Transverse colon (tissue), 4 donors: ENCODE results near the gene LRRC63. TPM values are rescaled to one million over a fixed set of nuclear protein-coding genes. Genes with fewer than 3 reads are reported as not detected.

Experiments
- DNase-seq: peaks from one replicate; pipeline ENCODE4 v3.0.0-alpha.2; 2019
- H3K27ac ChIP-seq, 4 donors: fragments of 200-600 bp; sonication (generic); 2 replicates each; pipeline ENCODE4 v1.5.1; 2016 to 2018; ENCODE audit warnings: inconsistent platforms in 4 of 4
- H3K27me3 ChIP-seq: fragments of 200-600 bp; sonication (generic); 2 replicates; pipeline ENCODE4 v1.5.1; 2017; ENCODE audit warnings: inconsistent platforms
- H3K36me3 ChIP-seq, 4 donors: fragments of 200-600 bp; sonication (generic); 2 replicates each; pipeline ENCODE4 v1.5.1; 2017 to 2019; ENCODE audit warnings: inconsistent platforms in 4 of 4
- H3K4me1 ChIP-seq, 4 donors: fragments of 200-600 bp; sonication (generic); 2 replicates each; pipeline ENCODE4 v1.5.1; 2017 to 2020; ENCODE audit warnings: inconsistent platforms in 4 of 4
- H3K4me3 ChIP-seq, 4 donors: fragments of 200-600 bp; sonication (generic); 1 replicate in 1 of 4; 2 replicates in 3 of 4; pipeline versions ENCODE4 v1.5.1 to v1.6.1; 2017 to 2019; ENCODE audit warnings: inconsistent platforms in 4 of 4
- H3K9me3 ChIP-seq, 2 donors: fragments of 200-600 bp; sonication (generic); 2 replicates each; pipeline ENCODE4 v1.5.1; 2017 to 2019; ENCODE audit warnings: inconsistent platforms in 2 of 2
- EP300 ChIP-seq: sonication (generic); formaldehyde crosslinking; IDR thresholded peaks from one replicate; pipeline ENCODE4 v1.6.1; 2017; ENCODE audit warnings: antibody characterized with exemption, low read depth
- POLR2A ChIP-seq: fragments of 450-650 bp; IDR thresholded peaks from one replicate; pipeline ENCODE4 v1.6.1; 2016; ENCODE audit warnings: antibody characterized with exemption, mild to moderate bottlenecking, moderate library complexity
- POLR2AphosphoS5 ChIP-seq, 3 donors: sonication (generic); formaldehyde crosslinking; IDR thresholded peaks; one replicate each; pipeline ENCODE4 v1.6.1; 2016; ENCODE audit warnings: antibody characterized with exemption in 3 of 3
- WGBS, 2 donors: methylation state at CpG; one replicate each; pipeline ENCODE4 v1.1.5; 2018; ENCODE audit warnings: low coverage in 1 of 2; 5-methylcytosine and 5-hydroxymethylcytosine counted together
- in situ Hi-C, 4 donors: fragments of 200-750 bp; cut with MboI; loops; one replicate each; pipeline versions ENCODE4 v1.15.0 to v1.15.1; 2017; ENCODE audit warnings: low sequenced_read_pairs in 3 of 4, low pct_ligation_motif_present in 1 of 4, low pct_unique_long_range_greater_than_20kb in 1 of 4
- intact Hi-C: fragments of 100-400 bp; cut with DNase I; formaldehyde crosslinking; loops from one replicate; pipeline ENCODE4 v1.15.1; 2023; ENCODE audit warnings: low total_unique reads
- total RNA-seq, 4 donors: library from RNA; depleted of rRNA; stranded (reverse); fragments of >200 nt; gene quantifications; one replicate each; pipeline ENCODE4 v1.1.0, GENCODE V29; 2016
- TF ChIP-seq, protein P1 (sequence below), 5 experiments: fragments of 200-600 bp in 3 of 5; fragments of 450-650 bp in 2 of 5; sonication (generic) in 3 of 5; IDR thresholded peaks; 1 replicate in 2 of 5; 2 replicates in 3 of 5; pipeline ENCODE4 v1.5.1; 2016 to 2017; ENCODE audit warnings: antibody characterized with exemption in 5 of 5, inconsistent platforms in 3 of 5, mild to moderate bottlenecking in 2 of 5, moderate library complexity in 1 of 5

The LRRC63 gene
- total RNA-seq, 4 donors from 2014 or later = 0.32 TPM; not detected in 3

DNA sequence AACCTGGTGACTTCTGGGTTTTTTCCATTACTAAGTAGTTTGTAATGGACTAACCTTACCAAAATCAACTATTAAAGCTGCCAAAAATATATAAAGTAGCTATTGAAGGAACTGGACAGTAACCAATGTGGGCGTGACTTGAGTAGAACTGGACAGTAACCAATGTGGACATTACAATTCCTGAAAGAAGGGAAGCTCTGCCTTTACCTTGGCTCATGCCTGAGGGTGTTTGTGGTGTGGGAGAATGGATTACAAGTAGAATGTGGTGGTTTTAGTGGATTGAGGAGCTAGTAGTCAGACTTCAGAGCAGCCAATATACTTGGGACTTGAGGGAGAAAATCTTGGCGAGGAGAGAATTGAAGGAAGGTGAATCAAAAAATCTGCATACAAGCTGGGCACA lies 17.5 kb downstream of the LRRC63 start:
- Histone ChIP-seq H3K27ac (no peak overlapping the region), H3K9me3 (no peaks in the 10 kb centered on the region), H3K36me3 (no peaks in the 10 kb centered on the region), H3K4me1 (no peaks in the 10 kb centered on the region), H3K4me3 (no peak overlapping the region), H3K27me3 (no peaks in the 10 kb centered on the region)
- no peak for DNase-seq
- no peak for TF ChIP-seq POLR2A
- no peak for TF ChIP-seq EP300
- TF ChIP-seq POLR2AphosphoS5 (IDR thresholded peaks at IDR 0.05) = no peak
- TF ChIP-seq, protein P1, sequence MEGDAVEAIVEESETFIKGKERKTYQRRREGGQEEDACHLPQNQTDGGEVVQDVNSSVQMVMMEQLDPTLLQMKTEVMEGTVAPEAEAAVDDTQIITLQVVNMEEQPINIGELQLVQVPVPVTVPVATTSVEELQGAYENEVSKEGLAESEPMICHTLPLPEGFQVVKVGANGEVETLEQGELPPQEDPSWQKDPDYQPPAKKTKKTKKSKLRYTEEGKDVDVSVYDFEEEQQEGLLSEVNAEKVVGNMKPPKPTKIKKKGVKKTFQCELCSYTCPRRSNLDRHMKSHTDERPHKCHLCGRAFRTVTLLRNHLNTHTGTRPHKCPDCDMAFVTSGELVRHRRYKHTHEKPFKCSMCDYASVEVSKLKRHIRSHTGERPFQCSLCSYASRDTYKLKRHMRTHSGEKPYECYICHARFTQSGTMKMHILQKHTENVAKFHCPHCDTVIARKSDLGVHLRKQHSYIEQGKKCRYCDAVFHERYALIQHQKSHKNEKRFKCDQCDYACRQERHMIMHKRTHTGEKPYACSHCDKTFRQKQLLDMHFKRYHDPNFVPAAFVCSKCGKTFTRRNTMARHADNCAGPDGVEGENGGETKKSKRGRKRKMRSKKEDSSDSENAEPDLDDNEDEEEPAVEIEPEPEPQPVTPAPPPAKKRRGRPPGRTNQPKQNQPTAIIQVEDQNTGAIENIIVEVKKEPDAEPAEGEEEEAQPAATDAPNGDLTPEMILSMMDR (IDR thresholded peaks at IDR 0.05) = no peak
- WGBS, 2 donors = 95 to 97% methylated on average over 2 of the region's 2 CpGs
- in situ Hi-C loops = no loop called here
- intact Hi-C loops = no loop called here

DNA sequence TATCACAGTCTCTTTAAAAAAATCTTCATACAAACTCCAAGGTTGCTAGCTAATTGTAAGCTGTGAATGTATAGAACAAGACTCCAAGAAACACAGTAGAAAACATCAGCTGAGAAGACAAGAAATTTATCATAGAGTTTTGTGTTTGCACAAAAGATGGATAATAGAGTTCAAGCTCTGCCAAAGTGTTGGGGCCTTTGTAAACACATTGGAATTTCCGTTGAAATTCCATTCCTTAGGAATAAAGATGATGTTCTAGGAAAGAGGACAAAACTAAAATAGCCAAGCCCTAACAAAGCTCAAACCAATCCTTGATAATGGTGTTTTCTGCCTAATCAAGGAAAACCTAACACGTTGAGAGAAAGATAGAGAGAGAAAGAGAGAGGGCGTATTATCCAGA lies 20.6 kb downstream of the LRRC63 start:
- Histone ChIP-seq H3K4me1 (no peaks in the 10 kb centered on the region), H3K9me3 (peaks cover 8 to 16% of the 10 kb centered on the region in 2 donors), H3K27me3 (no peaks in the 10 kb centered on the region), H3K27ac (no peak overlapping the region), H3K4me3 (no peak overlapping the region), H3K36me3 (no peaks in the 10 kb centered on the region)
- in situ Hi-C loops (no loop called here), intact Hi-C loops (no loop called here)
- no peak for DNase-seq
- WGBS, 2 donors = 83 to 90% methylated on average over 1 to 3 of the region's 3 CpGs
- no peak for TF ChIP-seq EP300
- no peak for TF ChIP-seq POLR2A
- TF ChIP-seq POLR2AphosphoS5 (IDR thresholded peaks at IDR 0.05) = no peak
- TF ChIP-seq, protein P1 (IDR thresholded peaks at IDR 0.05) = no peak

DNA sequence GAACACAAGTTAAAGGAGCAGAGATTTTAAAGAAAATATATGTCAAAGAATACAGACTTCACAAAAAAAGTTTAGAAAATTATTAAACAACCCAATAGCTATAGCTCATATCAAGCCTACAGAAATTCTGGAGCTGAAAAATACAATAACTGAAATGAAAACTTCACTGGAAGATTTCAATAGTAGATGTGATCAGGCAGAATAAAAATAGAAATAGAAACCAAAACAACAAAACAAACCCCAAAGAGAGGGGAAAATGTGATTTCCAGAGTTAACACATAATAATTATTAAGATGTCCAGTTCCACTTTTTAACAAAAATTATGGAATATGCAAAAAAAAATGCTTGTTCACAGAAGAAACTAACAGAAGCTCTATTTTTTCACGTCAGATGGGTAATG lies 23.6 kb downstream of the LRRC63 start:
- TF ChIP-seq POLR2A = no peak
- no peak for TF ChIP-seq EP300
- TF ChIP-seq POLR2AphosphoS5 (IDR thresholded peaks at IDR 0.05) = no peak
- TF ChIP-seq, protein P1 (IDR thresholded peaks at IDR 0.05) = no peak
- 88 to 92% methylated on average over 1 of the region's 1 CpG for WGBS, 2 donors
- DNase-seq = no peak
- no peak overlapping the region for H3K27ac ChIP-seq
- intact Hi-C loops (no loop called here), in situ Hi-C loops (no loop called here)
- no peaks in the 10 kb centered on the region for H3K27me3 ChIP-seq
- no peak overlapping the region for H3K4me3 ChIP-seq
- H3K4me1 ChIP-seq = no peaks in the 10 kb centered on the region
- peaks cover 8 to 16% of the 10 kb centered on the region in 2 donors for H3K9me3 ChIP-seq
- H3K36me3 ChIP-seq = no peaks in the 10 kb centered on the region

DNA sequence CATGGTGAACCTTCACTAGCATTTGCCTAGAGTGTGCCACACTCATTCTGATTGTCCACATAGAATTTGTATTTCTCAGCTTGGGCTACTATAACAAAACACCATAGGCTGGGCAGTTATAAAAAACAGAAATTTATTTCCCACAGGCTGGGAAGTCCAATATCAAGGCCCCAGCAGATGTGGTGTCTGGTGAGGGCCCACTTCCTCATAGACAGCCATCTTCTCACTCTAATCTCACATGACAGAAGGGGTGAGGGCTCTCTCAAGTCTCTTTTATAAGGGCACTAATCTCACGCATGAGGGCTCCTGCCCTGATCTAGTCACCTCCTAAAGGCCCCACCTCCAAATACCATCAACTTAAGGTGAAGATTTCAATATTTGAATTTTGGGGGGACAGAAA lies 53.6 kb downstream of the LRRC63 start:
- WGBS, 2 donors = 100% methylated on average over 1 of the region's 1 CpG
- no peak overlapping the region for H3K4me3 ChIP-seq
- TF ChIP-seq, protein P1 (IDR thresholded peaks at IDR 0.05) = no peak
- TF ChIP-seq POLR2A = no peak
- no peak for TF ChIP-seq POLR2AphosphoS5 (IDR thresholded peaks at IDR 0.05)
- no peak for TF ChIP-seq EP300
- no peak for DNase-seq
- no peak overlapping the region for H3K27ac ChIP-seq
- intact Hi-C loops (no loop called here), in situ Hi-C loops (no loop called here)
- H3K27me3 ChIP-seq = no peaks in the 10 kb centered on the region
- no peaks in the 10 kb centered on the region for H3K36me3 ChIP-seq
- no peaks in the 10 kb centered on the region for H3K9me3 ChIP-seq
- no peaks in the 10 kb centered on the region for H3K4me1 ChIP-seq
